Thyroid gland (tissue), 4 donors: ENCODE measurements around the gene ZER1.

Experiments used
- CTCF ChIP-seq, 6 experiments: fragments of 200-600 bp in 3 of 6; fragments of 450-650 bp in 3 of 6; sonication (generic) in 3 of 6; IDR thresholded peaks; one replicate each; pipeline ENCODE4 v1.5.1; 2016 to 2019; ENCODE audit warnings: antibody characterized with exemption in 6 of 6, mild to moderate bottlenecking in 2 of 6, inconsistent platforms in 1 of 6, moderate library complexity in 1 of 6
- POLR2A ChIP-seq, 2 donors: fragments of 450-650 bp; IDR thresholded peaks; one replicate each; pipeline ENCODE4 v1.6.1; 2017; ENCODE audit warnings: antibody characterized with exemption in 2 of 2, mild to moderate bottlenecking in 2 of 2, moderate library complexity in 1 of 2

- TF ChIP-seq CTCF (IDR thresholded peaks at IDR 0.05) (no peak), POLR2A (IDR thresholded peaks at IDR 0.05) (peak in 1 of 2 donors; percentile 48)
These were observed 88.2 kb downstream of the ZER1 start for GRCh38 chr9:128683340-128684064.
